Jurkat, Clone E6-1 (cell line): ENCODE results near the gene SMG6.

Experiments used
- DNase-seq: peaks from one replicate; pipeline ENCODE4 v3.0.0-alpha.2; 2011; ENCODE audit warnings: low read depth, low spot score
- H3K4me3 ChIP-seq: 2 replicates; pipeline ENCODE4 v1.5.1; 2011; ENCODE audit warnings: mild to moderate bottlenecking, low read length, control low read depth, moderate library complexity

Gene SMG6

DNA sequence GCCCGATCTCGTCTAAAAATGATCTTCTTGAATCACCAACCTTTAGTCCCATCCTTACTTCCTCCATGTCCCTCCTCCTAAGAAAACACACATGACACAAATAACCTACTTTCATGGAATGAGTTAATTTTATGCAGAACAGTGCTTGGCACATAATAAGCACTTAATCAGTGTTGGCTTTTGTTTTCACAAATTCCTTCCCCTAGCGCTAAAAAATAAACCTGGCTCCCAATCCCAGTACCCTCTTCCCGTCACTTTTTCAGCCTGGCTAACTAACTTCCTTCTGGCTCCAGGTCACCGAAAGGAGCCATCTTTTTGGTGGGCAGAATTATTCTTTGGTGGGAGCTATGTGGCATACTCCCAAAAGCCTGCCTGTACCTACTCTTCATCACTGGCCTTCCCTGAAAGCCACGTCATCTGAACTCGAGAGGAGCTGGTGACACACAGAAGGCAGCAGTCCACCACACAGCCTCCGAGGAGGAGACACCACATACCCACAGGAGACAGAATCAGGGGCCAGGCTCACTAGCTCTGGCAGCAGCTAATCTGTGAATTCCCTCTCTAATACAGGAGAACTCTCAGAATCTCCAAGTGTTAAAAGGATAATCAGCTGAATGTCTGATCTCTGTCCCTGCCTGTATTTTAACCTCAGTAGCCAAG is 114.5 kb downstream of the SMG6 start:
- DNase-seq: no peak
- no peak overlapping the region for H3K4me3 ChIP-seq

DNA sequence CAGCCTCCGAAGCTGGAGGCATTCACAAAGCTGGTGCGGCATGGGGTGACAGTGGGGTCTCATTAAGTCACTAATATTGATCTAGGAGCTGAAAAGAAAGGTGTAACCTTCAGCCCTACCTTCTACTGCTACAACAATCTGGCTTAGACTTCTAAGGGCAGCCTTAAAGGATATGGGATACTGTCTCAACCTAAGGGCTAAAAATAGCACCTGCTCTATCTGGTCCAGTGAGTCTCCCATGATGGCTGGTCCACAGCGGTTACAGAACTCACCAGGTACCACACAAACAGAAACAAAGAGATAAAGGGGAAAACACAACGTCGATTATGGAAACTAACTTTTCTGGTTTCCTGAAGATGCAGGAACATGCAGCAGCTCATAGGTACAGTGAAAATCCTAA is 115.8 kb downstream of the SMG6 start:
- no peak overlapping the region for H3K4me3 ChIP-seq
- DNase-seq: no peak

- no peak for DNase-seq
- H3K4me3 ChIP-seq: no peak overlapping the region
Observed at GRCh38 chr17:2186937-2187336, 116.6 kb downstream of the SMG6 start.

- no peak for DNase-seq
- no peak overlapping the region for H3K4me3 ChIP-seq
Observed at GRCh38 chr17:2184993-2185931, 118.3 kb downstream of the SMG6 start.

- DNase-seq: no peak
- no peak overlapping the region for H3K4me3 ChIP-seq
Observed at GRCh38 chr17:2183346-2183745, 120.2 kb downstream of the SMG6 start.

DNA sequence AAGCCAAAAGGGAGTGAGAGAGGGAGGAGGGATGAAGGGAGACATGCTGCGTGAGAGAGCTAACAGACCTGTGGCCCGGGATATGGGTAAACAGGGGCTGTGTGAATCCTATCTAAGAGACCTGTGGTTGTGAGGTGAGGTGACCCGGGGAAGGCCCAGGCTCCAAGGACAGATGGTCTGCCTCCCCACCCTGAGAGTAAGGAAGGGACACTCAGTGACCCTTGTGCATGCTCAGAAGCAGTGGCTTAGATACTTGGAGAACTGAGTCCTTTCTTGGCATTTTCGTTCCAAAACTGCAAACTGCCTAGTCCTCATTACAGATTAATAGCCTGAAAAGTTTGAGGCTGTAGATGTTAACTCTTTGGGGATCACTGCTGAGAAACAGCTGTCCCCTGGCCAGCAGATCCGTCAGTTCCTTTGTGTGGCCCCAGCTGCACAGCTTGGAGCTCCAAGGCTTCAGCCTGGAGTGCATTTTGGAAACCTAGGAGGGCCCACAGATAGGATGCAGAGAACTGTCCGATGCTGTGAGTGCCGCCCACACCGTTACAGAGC is 121.6 kb downstream of the SMG6 start:
- no peak for DNase-seq
- no peak overlapping the region for H3K4me3 ChIP-seq

DNA sequence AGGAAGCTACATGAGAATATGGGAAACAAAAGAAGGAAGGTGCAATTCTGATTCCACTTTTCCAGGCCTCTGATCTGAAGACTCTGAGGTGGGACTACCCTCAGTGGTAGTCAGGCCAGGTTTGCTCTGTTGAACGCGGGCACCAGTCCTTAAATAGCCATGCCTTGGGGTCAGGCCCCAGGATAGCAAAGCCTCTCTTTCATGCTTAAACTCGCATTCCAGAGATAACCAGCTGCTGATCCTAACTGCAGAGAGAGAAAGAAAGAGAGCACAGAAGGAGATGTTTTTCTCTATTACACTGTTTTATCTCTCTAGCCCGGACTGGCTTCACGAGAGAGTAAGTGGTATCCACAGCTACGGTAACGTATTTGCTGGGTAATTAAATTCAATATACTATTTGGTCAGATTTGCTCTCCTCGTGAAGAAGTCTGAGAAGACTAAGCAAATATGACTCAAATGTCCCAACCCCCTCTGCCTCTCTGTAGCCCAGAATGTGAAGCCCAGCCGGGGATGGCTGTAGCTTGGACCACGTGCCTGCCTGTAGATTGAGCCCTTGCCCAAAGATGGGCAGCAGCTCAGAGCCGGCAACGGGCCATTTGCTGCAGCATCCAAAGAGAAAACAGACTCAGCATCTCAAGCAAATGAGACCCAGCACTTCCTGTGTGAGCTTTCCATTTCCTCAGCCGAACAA is 122.2 kb downstream of the SMG6 start:
- no peak for DNase-seq
- H3K4me3 ChIP-seq: no peak overlapping the region

DNA sequence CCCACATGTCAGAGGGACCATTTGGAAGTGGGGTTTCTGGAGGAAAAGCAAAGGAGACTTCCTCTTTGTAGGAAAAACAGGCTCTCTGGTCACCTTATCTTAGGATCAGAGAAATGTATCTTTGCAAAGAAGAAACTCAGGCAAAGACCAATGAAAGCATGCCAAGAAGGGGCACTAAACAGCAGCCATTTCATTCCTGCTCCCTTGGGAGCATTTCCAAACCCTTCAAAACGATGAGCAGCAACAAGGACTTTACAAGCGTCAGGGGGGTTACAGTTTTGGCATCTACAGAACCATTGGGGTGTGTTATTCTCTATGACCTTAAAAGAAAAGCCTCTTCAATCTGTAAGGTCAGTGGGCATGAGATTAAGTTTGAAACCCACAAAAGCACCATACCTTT is 122.8 kb downstream of the SMG6 start:
- H3K4me3 ChIP-seq: no peak overlapping the region

GRCh38 chr17:2179615-2180295 is 123.8 kb downstream of the SMG6 start:
- DNase-seq: no peak
- H3K4me3 ChIP-seq: no peak overlapping the region

More for the DNA sequence above, 122.8 kb downstream of the SMG6 start:
- DNase-seq: no peak

- H3K4me3 ChIP-seq: no peak overlapping the region
- no peak for DNase-seq
Observed at GRCh38 chr17:2178798-2179501, 124.6 kb downstream of the SMG6 start.

GRCh38 chr17:2177235-2177811 is 126.3 kb downstream of the SMG6 start:
- no peak for DNase-seq
- H3K4me3 ChIP-seq: no peak overlapping the region

- DNase-seq: no peak
- no peak overlapping the region for H3K4me3 ChIP-seq
Observed at GRCh38 chr17:2176499-2177169, 127.0 kb downstream of the SMG6 start.

GRCh38 chr17:2175294-2175628 is 128.3 kb downstream of the SMG6 start:
- no peak for DNase-seq
- H3K4me3 ChIP-seq: no peak overlapping the region

GRCh38 chr17:2174468-2175293 is 128.9 kb downstream of the SMG6 start:
- DNase-seq: no peak
- no peak overlapping the region for H3K4me3 ChIP-seq

- DNase-seq: no peak
- H3K4me3 ChIP-seq: no peak overlapping the region
Observed at GRCh38 chr17:2174014-2174413, 129.6 kb downstream of the SMG6 start.

DNA sequence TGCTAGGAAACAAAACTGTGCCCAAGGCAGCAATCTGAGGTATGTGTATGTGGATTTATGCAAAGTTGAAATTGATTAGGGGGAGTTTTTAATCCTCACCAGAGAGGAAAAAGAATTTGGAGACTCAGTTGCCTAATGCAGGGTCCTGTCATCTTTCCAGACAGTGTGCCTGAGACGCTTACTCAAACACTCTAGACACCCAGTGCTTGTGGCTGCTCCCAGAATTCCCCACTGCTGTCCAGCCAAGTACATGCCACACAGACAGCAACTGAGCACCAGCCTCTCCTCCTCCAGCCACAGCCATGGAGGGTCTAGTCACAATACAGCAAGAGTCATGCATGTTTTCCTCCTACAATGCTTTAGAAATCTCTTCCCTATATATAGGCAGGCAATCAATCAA is 130.6 kb downstream of the SMG6 start:
- H3K4me3 ChIP-seq: no peak overlapping the region
- no peak for DNase-seq
